Measurements from ENCODE around the gene HYAL3.
"Not testable (repeated sequence)": the region's sequence is repeated elsewhere in the genome, so short reads cannot be mapped to it uniquely, and the experiment has no call there.

HYAL3 gene

GRCh38 chr3:50318163-50318562, 19.0 kb upstream of the HYAL3 start:
- no peak for DNase-seq (ENCODE audit: low read depth in 1 of 2, low spot score in 1 of 2)
- no peak for TF ChIP-seq JUND (IDR thresholded peaks at IDR 0.05; ENCODE audit: low read depth)
- in situ Hi-C loops (cut with HindIII; ENCODE audit: low pct_unique_long_range_greater_than_20kb, low sequenced_read_pairs) = no loop called here

GRCh38 chr3:50317300-50317699, 18.1 kb upstream of the HYAL3 start:
- TF ChIP-seq JUND (IDR thresholded peaks at IDR 0.05; ENCODE audit: low read depth) = no peak
- peak in 1 of 2 experiments; percentile 68 for DNase-seq (ENCODE audit: low read depth in 1 of 2, low spot score in 1 of 2)
- in situ Hi-C loops (cut with HindIII; ENCODE audit: low pct_unique_long_range_greater_than_20kb, low sequenced_read_pairs) = no loop called here

- DNase-seq (ENCODE audit: low read depth in 1 of 2, low spot score in 1 of 2) = peak in 1 of 2 experiments; percentile 87
- no peak for TF ChIP-seq JUND (IDR thresholded peaks at IDR 0.05; ENCODE audit: low read depth)
- in situ Hi-C loops (cut with HindIII; ENCODE audit: low pct_unique_long_range_greater_than_20kb, low sequenced_read_pairs) = no loop called here
Observed at GRCh38 chr3:50316657-50317242, 17.5 kb upstream of the HYAL3 start.

GRCh38 chr3:50314816-50315215, 15.6 kb upstream of the HYAL3 start:
- in situ Hi-C loops (cut with HindIII; ENCODE audit: low pct_unique_long_range_greater_than_20kb, low sequenced_read_pairs) = no loop called here
- no peak for DNase-seq (ENCODE audit: low read depth in 1 of 2, low spot score in 1 of 2)
- TF ChIP-seq JUND (IDR thresholded peaks at IDR 0.05; ENCODE audit: low read depth) = no peak

- no peak for TF ChIP-seq JUND (IDR thresholded peaks at IDR 0.05; ENCODE audit: low read depth)
- DNase-seq (ENCODE audit: low read depth in 1 of 2, low spot score in 1 of 2) = no peak
- in situ Hi-C loops (cut with HindIII; ENCODE audit: low pct_unique_long_range_greater_than_20kb, low sequenced_read_pairs) = no loop called here
Observed at GRCh38 chr3:50314342-50314741, 15.1 kb upstream of the HYAL3 start.

GRCh38 chr3:50312041-50312440, 12.8 kb upstream of the HYAL3 start:
- in situ Hi-C loops (cut with HindIII; ENCODE audit: low pct_unique_long_range_greater_than_20kb, low sequenced_read_pairs); DNase-seq (ENCODE audit: low read depth in 1 of 2, low spot score in 1 of 2): not testable (repeated sequence)

- DNase-seq (ENCODE audit: low read depth in 1 of 2, low spot score in 1 of 2) = no peak
- in situ Hi-C loops (cut with HindIII; ENCODE audit: low pct_unique_long_range_greater_than_20kb, low sequenced_read_pairs) = no loop called here
- no peak for TF ChIP-seq JUND (IDR thresholded peaks at IDR 0.05; ENCODE audit: low read depth)
Observed at GRCh38 chr3:50304601-50305000, 5.4 kb upstream of the HYAL3 start.

- no peak for TF ChIP-seq JUND (IDR thresholded peaks at IDR 0.05; ENCODE audit: low read depth)
- in situ Hi-C loops (cut with HindIII; ENCODE audit: low pct_unique_long_range_greater_than_20kb, low sequenced_read_pairs) = no loop called here
- DNase-seq (ENCODE audit: low read depth in 1 of 2, low spot score in 1 of 2) = peak in 1 of 2 experiments; percentile 61
Observed at GRCh38 chr3:50303013-50303815, 4.0 kb upstream of the HYAL3 start, which contains the start of gene HYAL1. HYAL1 (minus strand) TSS chr3:50303574; CDS start chr3:50302956, 618 bp downstream.

- no peak for TF ChIP-seq JUND (IDR thresholded peaks at IDR 0.05; ENCODE audit: low read depth)
- in situ Hi-C loops (cut with HindIII; ENCODE audit: low pct_unique_long_range_greater_than_20kb, low sequenced_read_pairs) = no loop called here
- DNase-seq (ENCODE audit: low read depth in 1 of 2, low spot score in 1 of 2) = no peak
Observed at GRCh38 chr3:50302095-50303012, 3.1 kb upstream of the HYAL3 start.

- in situ Hi-C loops (cut with HindIII; ENCODE audit: low pct_unique_long_range_greater_than_20kb, low sequenced_read_pairs) = no loop called here
- TF ChIP-seq JUND (IDR thresholded peaks at IDR 0.05; ENCODE audit: low read depth) = no peak
- no peak for DNase-seq (ENCODE audit: low read depth in 1 of 2, low spot score in 1 of 2)
Observed at GRCh38 chr3:50300681-50301254, 1.6 kb upstream of the HYAL3 start.

- DNase-seq (ENCODE audit: low read depth in 1 of 2, low spot score in 1 of 2) = peak in 1 of 2 experiments; percentile 11
- no peak for TF ChIP-seq JUND (IDR thresholded peaks at IDR 0.05; ENCODE audit: low read depth)
- in situ Hi-C loops (cut with HindIII; ENCODE audit: low pct_unique_long_range_greater_than_20kb, low sequenced_read_pairs) = no loop called here
Observed at GRCh38 chr3:50299929-50300680, 900 bp upstream of the HYAL3 start.

- TF ChIP-seq JUND (IDR thresholded peaks at IDR 0.05; ENCODE audit: low read depth) = no peak
- no peak for DNase-seq (ENCODE audit: low read depth in 1 of 2, low spot score in 1 of 2)
- in situ Hi-C loops (cut with HindIII; ENCODE audit: low pct_unique_long_range_greater_than_20kb, low sequenced_read_pairs) = no loop called here
Observed at GRCh38 chr3:50299638-50299928, 378 bp upstream of the HYAL3 start.
